Peyer's patch (tissue), 4 donors: Measurements from ENCODE around the gene COL24A1. TPM values are rescaled to one million over a fixed set of nuclear protein-coding genes. Genes with fewer than 3 reads are reported as not detected.
"Not testable (repeated sequence)": the region's sequence is repeated elsewhere in the genome, so short reads cannot be mapped to it uniquely, and the experiment has no call there.

ENCODE experiments used
- DNase-seq, 3 donors: peaks; one replicate each; pipeline ENCODE4 v3.0.0-alpha.2; 2017 to 2019
- H3K27ac ChIP-seq, 4 donors: fragments of 200-600 bp; sonication (generic); one replicate each; pipeline ENCODE4 v1.5.1; 2016 to 2019
- H3K27me3 ChIP-seq, 2 donors: fragments of 200-600 bp; sonication (generic); one replicate each; pipeline ENCODE4 v1.5.1; 2019
- H3K36me3 ChIP-seq, 3 donors: fragments of 200-600 bp; sonication (generic); one replicate each; pipeline ENCODE4 v1.5.1; 2016 to 2019
- H3K4me1 ChIP-seq, 4 donors: fragments of 200-600 bp; sonication (generic); one replicate each; pipeline ENCODE4 v1.5.1; 2016 to 2019
- H3K4me3 ChIP-seq, 4 donors: fragments of 200-600 bp; sonication (generic); 1 replicate in 3 of 4; 2 replicates in 1 of 4; pipeline ENCODE4 v1.5.1; 2016 to 2019; ENCODE audit warnings: mild to moderate bottlenecking in 1 of 4
- H3K9me3 ChIP-seq, 4 donors: fragments of 200-600 bp; sonication (generic); one replicate each; pipeline ENCODE4 v1.5.1; 2016 to 2019; ENCODE audit warnings: mild to moderate bottlenecking in 1 of 4
- POLR2A ChIP-seq, 2 donors: fragments of 450-650 bp; IDR thresholded peaks; one replicate each; pipeline ENCODE4 v1.5.1; 2017; ENCODE audit warnings: antibody characterized with exemption in 2 of 2, mild to moderate bottlenecking in 2 of 2, moderate library complexity in 2 of 2
- total RNA-seq, 4 donors: library from RNA; depleted of rRNA; stranded (reverse); fragments of >200 nt; gene quantifications; one replicate each; pipeline ENCODE4 v1.1.0, GENCODE V29; 2016
- TF ChIP-seq, protein P1 (sequence below), 6 experiments: fragments of 450-650 bp in 4 of 6; fragments of 200-600 bp in 2 of 6; sonication (generic) in 1 of 6; IDR thresholded peaks; one replicate each; pipeline ENCODE4 v1.5.1; 2017 to 2019; ENCODE audit warnings: antibody characterized with exemption in 6 of 6, mild to moderate bottlenecking in 3 of 6, moderate library complexity in 1 of 6

The COL24A1 gene
- total RNA-seq, 4 donors from 2014 or later = 0.18 to 3.3 (median 0.34) TPM

DNA sequence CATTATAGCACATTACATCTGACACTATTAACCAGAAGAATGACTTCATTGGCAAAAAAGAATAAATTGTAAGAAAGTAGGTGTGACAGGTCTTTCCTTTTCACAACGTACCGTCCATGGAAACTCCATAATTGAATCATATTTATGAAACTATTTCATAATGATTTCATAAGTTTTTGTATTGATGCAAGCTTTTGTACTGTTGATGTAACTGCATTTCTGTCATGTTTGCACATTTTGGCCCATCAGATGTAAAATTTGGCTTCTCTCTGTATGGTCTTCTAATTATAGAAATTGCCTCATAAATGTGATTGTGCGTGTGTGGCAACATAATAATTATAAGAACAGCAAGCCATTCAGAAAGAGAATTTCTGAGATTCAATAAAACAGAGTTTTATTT, 267.7 kb downstream of the COL24A1 start:
- H3K9me3 ChIP-seq = no peaks in the 10 kb centered on the region
- no peaks in the 10 kb centered on the region for H3K27me3 ChIP-seq
- no peaks in the 10 kb centered on the region for H3K4me1 ChIP-seq
- no peaks in the 10 kb centered on the region for H3K36me3 ChIP-seq
- TF ChIP-seq POLR2A (IDR thresholded peaks at IDR 0.05) = no peak
- TF ChIP-seq, protein P1, sequence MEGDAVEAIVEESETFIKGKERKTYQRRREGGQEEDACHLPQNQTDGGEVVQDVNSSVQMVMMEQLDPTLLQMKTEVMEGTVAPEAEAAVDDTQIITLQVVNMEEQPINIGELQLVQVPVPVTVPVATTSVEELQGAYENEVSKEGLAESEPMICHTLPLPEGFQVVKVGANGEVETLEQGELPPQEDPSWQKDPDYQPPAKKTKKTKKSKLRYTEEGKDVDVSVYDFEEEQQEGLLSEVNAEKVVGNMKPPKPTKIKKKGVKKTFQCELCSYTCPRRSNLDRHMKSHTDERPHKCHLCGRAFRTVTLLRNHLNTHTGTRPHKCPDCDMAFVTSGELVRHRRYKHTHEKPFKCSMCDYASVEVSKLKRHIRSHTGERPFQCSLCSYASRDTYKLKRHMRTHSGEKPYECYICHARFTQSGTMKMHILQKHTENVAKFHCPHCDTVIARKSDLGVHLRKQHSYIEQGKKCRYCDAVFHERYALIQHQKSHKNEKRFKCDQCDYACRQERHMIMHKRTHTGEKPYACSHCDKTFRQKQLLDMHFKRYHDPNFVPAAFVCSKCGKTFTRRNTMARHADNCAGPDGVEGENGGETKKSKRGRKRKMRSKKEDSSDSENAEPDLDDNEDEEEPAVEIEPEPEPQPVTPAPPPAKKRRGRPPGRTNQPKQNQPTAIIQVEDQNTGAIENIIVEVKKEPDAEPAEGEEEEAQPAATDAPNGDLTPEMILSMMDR (IDR thresholded peaks at IDR 0.05) = no peak
- H3K27ac ChIP-seq = no peak overlapping the region
- no peak for DNase-seq
- H3K4me3 ChIP-seq = no peak overlapping the region

- Histone ChIP-seq H3K36me3 (no peaks in the 10 kb centered on the region), H3K27me3 (no peaks in the 10 kb centered on the region), H3K4me3 (no peak overlapping the region), H3K4me1 (no peaks in the 10 kb centered on the region), H3K9me3 (no peaks in the 10 kb centered on the region), H3K27ac (no peak overlapping the region)
- no peak for TF ChIP-seq POLR2A (IDR thresholded peaks at IDR 0.05)
- TF ChIP-seq, protein P1 (IDR thresholded peaks at IDR 0.05) = peak in 2 of 6 experiments; percentile 9 to 22
- DNase-seq = no peak
Observed at GRCh38 chr1:85884372-85885035, 272.1 kb downstream of the COL24A1 start.

GRCh38 chr1:85867189-85867588, 289.4 kb downstream of the COL24A1 start:
- Histone ChIP-seq H3K4me3 (no peak overlapping the region), H3K27ac (no peak overlapping the region), H3K27me3 (no peaks in the 10 kb centered on the region), H3K4me1 (no peaks in the 10 kb centered on the region), H3K36me3 (no peaks in the 10 kb centered on the region), H3K9me3 (no peaks in the 10 kb centered on the region)
- TF ChIP-seq POLR2A (IDR thresholded peaks at IDR 0.05) = no peak
- TF ChIP-seq, protein P1 (IDR thresholded peaks at IDR 0.05) = no peak
- no peak for DNase-seq

DNA sequence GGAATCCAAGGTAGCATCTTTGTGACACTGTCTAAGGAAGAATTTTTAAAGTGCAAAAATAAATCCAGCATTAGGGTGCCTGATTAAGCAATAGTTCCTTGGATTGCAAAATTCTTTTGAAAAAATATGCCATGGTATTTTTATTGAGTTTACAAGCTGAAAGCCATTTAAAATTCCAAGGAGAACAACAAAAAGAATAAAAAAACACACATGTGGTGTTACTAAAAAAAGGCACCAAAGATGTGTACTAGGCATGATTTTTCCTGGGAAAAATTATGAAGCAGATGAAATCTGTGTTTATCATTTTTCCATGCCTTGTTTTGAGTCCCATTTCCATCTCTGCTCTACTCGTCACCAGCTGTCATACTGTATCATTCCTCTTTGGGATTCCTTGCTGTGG, 291.4 kb downstream of the COL24A1 start:
- no peaks in the 10 kb centered on the region for H3K27me3 ChIP-seq
- TF ChIP-seq, protein P1 (IDR thresholded peaks at IDR 0.05) = no peak
- TF ChIP-seq POLR2A (IDR thresholded peaks at IDR 0.05) = no peak
- H3K4me1 ChIP-seq = no peaks in the 10 kb centered on the region
- no peaks in the 10 kb centered on the region for H3K9me3 ChIP-seq
- no peak for DNase-seq
- H3K27ac ChIP-seq = no peak overlapping the region
- no peaks in the 10 kb centered on the region for H3K36me3 ChIP-seq
- H3K4me3 ChIP-seq = no peak overlapping the region

DNA sequence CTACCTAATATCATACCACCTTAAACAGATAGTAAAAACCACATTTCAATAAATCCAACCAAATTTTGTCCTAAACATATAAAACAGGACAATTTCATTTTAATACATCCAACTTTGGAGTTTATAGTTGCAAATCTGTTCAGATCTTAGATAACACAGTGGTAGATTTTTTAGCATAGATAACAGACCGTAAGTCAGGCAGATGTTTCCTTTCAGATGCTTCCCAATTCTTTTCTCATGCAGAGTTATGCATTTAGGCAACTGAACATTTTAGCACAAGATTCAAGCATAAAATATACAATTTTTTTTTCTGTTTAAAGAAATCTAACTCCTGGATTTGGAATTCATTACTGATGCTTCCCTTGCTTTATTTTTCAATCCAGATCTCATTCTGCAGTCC, 291.8 kb downstream of the COL24A1 start:
- Histone ChIP-seq H3K27ac (no peak overlapping the region), H3K4me3 (no peak overlapping the region), H3K27me3 (no peaks in the 10 kb centered on the region), H3K9me3 (no peaks in the 10 kb centered on the region), H3K36me3 (no peaks in the 10 kb centered on the region), H3K4me1 (no peaks in the 10 kb centered on the region)
- DNase-seq = no peak
- TF ChIP-seq, protein P1 (IDR thresholded peaks at IDR 0.05) = no peak
- TF ChIP-seq POLR2A (IDR thresholded peaks at IDR 0.05) = no peak

DNA sequence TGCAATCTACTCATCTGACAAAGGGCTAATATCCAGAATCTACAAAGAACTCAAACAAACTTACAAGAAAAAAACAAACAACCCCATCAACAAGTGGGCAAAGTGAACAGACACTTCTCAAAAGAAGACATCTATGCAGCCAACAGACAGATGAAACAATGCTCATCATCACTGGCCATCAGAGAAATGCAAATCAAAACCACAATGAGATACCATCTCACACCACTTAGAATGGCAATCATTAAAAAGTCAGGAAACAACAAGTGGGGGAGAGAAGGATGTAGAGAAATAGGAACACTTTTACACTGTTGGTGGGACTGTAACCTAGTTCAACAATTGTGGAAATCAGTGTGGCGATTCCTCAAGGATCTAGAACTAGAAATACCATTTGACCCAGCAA, 292.9 kb downstream of the COL24A1 start:
- H3K4me3 ChIP-seq, DNase-seq, H3K4me1 ChIP-seq: not testable (repeated sequence)

More for the DNA sequence above, 292.9 kb downstream of the COL24A1 start:
- not testable (repeated sequence) for H3K36me3 ChIP-seq, H3K9me3 ChIP-seq, H3K27ac ChIP-seq, H3K27me3 ChIP-seq
